ENCODE data around the gene ZFPM1. TPM values are rescaled to one million over a fixed set of nuclear protein-coding genes. Genes with fewer than 3 reads are reported as not detected.
A peak's percentile ranks its signal among the peaks of the same experiment; 100 is the strongest.

The ZFPM1 gene
- total RNA-seq, 4 donors from 2014 or later = 4.2 to 9.3 (median 5.1) TPM

DNA sequence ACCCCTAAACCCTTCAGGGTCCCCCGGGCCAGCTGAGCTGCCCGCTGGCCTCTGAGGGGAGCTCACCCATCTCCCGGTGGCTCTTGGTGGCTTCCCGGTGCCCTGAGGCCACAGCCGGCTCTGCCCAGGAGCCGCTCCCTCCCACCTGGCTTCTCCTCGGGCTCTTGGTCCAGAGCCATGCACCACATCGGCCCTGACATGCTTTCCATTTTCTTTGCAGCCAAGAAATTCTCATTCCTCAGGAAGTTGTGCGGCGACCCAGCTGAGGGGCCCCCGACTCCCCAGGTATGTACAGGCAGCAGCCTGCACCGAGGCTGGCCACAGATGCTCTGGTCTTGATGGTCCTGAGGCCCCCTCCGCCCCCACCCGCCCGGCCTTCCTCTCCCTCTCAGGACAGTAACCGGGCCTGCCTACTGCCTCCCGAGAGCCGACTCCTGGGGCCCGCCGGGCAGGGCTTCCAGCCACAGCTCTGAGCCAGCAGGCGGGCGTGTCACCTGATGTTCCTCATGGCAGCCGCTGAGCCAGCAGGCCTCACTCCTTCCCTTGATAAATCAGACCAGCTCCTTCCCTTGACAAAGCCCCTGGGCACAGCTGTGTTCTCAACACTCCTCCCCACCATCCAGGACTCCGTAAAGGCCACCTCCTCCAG, 28.4 kb upstream of the ZFPM1 start:
- H3K36me3 ChIP-seq = no peaks in the 10 kb centered on the region
- no peaks in the 10 kb centered on the region for H3K9me3 ChIP-seq
- peak overlapping the region; percentile 1 for H3K27ac ChIP-seq
- TF ChIP-seq, protein P1, sequence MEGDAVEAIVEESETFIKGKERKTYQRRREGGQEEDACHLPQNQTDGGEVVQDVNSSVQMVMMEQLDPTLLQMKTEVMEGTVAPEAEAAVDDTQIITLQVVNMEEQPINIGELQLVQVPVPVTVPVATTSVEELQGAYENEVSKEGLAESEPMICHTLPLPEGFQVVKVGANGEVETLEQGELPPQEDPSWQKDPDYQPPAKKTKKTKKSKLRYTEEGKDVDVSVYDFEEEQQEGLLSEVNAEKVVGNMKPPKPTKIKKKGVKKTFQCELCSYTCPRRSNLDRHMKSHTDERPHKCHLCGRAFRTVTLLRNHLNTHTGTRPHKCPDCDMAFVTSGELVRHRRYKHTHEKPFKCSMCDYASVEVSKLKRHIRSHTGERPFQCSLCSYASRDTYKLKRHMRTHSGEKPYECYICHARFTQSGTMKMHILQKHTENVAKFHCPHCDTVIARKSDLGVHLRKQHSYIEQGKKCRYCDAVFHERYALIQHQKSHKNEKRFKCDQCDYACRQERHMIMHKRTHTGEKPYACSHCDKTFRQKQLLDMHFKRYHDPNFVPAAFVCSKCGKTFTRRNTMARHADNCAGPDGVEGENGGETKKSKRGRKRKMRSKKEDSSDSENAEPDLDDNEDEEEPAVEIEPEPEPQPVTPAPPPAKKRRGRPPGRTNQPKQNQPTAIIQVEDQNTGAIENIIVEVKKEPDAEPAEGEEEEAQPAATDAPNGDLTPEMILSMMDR (IDR thresholded peaks at IDR 0.05) = no peak
- no peak for TF ChIP-seq POLR2AphosphoS5 (IDR thresholded peaks at IDR 0.05)
- no peak for TF ChIP-seq POLR2A (IDR thresholded peaks at IDR 0.05)
- no peak for TF ChIP-seq EP300 (IDR thresholded peaks at IDR 0.05)
- peaks cover 14% of the 10 kb centered on the region for H3K27me3 ChIP-seq
- no peak for DNase-seq (ENCODE audit: low spot score in 2 of 2)
- WGBS = 47% methylated on average over 15 of the region's 24 CpGs
- H3K4me1 ChIP-seq = peaks cover 25% of the 10 kb centered on the region
- H3K4me3 ChIP-seq = peak overlapping the region; percentile 22

DNA sequence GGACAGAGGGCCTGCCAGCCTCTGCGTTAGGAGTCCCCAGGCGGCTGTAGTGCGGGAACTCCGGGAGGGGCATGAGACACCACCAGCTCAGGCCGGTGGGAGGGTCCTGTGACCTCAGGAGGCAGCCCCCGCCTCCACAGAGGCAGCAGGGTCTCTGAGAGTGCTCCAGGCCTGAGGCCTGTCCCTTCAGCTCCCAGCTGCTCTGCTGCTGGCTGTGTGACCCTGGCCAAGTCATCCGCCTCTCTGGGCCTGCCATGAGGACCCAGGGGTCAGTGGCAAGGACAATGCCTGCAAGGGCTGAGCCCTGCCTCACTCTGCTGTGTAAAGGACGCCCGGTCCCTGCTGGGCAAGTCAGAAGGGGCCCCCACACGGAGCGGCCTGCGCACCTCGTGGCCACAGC, 27.1 kb upstream of the ZFPM1 start:
- no peak overlapping the region for H3K4me3 ChIP-seq
- peaks cover 38% of the 10 kb centered on the region for H3K4me1 ChIP-seq
- no peak for TF ChIP-seq POLR2A (IDR thresholded peaks at IDR 0.05)
- no peak for TF ChIP-seq EP300 (IDR thresholded peaks at IDR 0.05)
- no peak for TF ChIP-seq POLR2AphosphoS5 (IDR thresholded peaks at IDR 0.05)
- TF ChIP-seq, protein P1 (IDR thresholded peaks at IDR 0.05) = no peak
- H3K36me3 ChIP-seq = no peaks in the 10 kb centered on the region
- no peak overlapping the region for H3K27ac ChIP-seq
- H3K27me3 ChIP-seq = peaks cover 25% of the 10 kb centered on the region
- no peaks in the 10 kb centered on the region for H3K9me3 ChIP-seq
- DNase-seq (ENCODE audit: low spot score in 2 of 2) = no peak
- no CpG with 5 or more reads among the region's 13 CpGs for WGBS

- no peak overlapping the region for H3K27ac ChIP-seq
- H3K36me3 ChIP-seq = no peaks in the 10 kb centered on the region
- H3K4me1 ChIP-seq = peaks cover 40% of the 10 kb centered on the region
- no peaks in the 10 kb centered on the region for H3K9me3 ChIP-seq
- no peak for DNase-seq (ENCODE audit: low spot score in 2 of 2)
- TF ChIP-seq POLR2AphosphoS5 (IDR thresholded peaks at IDR 0.05) (no peak), EP300 (IDR thresholded peaks at IDR 0.05) (no peak), POLR2A (IDR thresholded peaks at IDR 0.05) (no peak)
- TF ChIP-seq, protein P1 (IDR thresholded peaks at IDR 0.05) = no peak
- WGBS = no CpG with 5 or more reads among the region's 19 CpGs
- no peak overlapping the region for H3K4me3 ChIP-seq
- H3K27me3 ChIP-seq = peaks cover 39% of the 10 kb centered on the region
Measured at GRCh38 chr16:88427376-88427775, 25.7 kb upstream of the ZFPM1 start.

DNA sequence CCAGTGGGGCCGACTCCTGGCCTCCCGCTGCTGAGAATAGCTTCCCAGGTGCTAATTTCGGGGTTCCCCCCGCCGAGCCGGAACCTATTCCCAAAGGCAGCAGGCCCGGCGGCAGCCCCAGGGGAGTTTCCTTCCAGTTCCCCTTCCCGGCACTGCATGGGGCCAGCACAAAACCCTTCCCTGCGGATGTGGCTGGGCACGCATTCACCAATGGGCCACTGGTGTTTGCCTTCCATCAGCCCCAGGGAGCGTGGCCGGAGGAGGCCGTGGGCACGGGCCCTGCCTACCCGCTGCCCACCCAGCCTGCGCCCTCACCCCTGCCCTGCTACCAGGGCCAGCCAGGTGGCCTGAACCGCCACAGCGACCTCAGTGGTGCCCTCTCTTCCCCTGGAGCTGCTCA, 24.9 kb upstream of the ZFPM1 start:
- no peaks in the 10 kb centered on the region for H3K36me3 ChIP-seq
- DNase-seq (ENCODE audit: low spot score in 2 of 2) = no peak
- TF ChIP-seq EP300 (IDR thresholded peaks at IDR 0.05) (no peak), POLR2A (IDR thresholded peaks at IDR 0.05) (no peak), POLR2AphosphoS5 (IDR thresholded peaks at IDR 0.05) (no peak)
- TF ChIP-seq, protein P1 (IDR thresholded peaks at IDR 0.05) = no peak
- peaks cover 40% of the 10 kb centered on the region for H3K4me1 ChIP-seq
- no peaks in the 10 kb centered on the region for H3K9me3 ChIP-seq
- H3K27ac ChIP-seq = no peak overlapping the region
- no peak overlapping the region for H3K4me3 ChIP-seq
- 81% methylated on average over 10 of the region's 19 CpGs for WGBS
- peaks cover 45% of the 10 kb centered on the region for H3K27me3 ChIP-seq

- DNase-seq (ENCODE audit: low spot score in 2 of 2) = no peak
- Histone ChIP-seq H3K9me3 (no peaks in the 10 kb centered on the region), H3K4me3 (no peak overlapping the region), H3K27ac (no peak overlapping the region), H3K36me3 (no peaks in the 10 kb centered on the region), H3K27me3 (peaks cover 45% of the 10 kb centered on the region), H3K4me1 (peaks cover 40% of the 10 kb centered on the region)
- TF ChIP-seq POLR2AphosphoS5 (IDR thresholded peaks at IDR 0.05) = no peak
- TF ChIP-seq, protein P1 (IDR thresholded peaks at IDR 0.05) = no peak
- TF ChIP-seq EP300 (IDR thresholded peaks at IDR 0.05) = no peak
- no peak for TF ChIP-seq POLR2A (IDR thresholded peaks at IDR 0.05)
- 79% methylated on average over 9 of the region's 34 CpGs for WGBS
Measured at GRCh38 chr16:88428616-88429386, 24.3 kb upstream of the ZFPM1 start.

Measured in suprapubic skin (tissue), 4 donors.